AG09319 (cell line): ENCODE results near the gene ZNF714.

ENCODE experiments used
- DNase-seq: peaks from one replicate; pipeline ENCODE4 v3.0.0-alpha.2; 2010; ENCODE audit warnings: low read depth; ENCODE audit errors: extremely low read depth
- TF ChIP-seq, protein P1 (sequence below): IDR thresholded peaks from 2 replicates; pipeline ENCODE4 v1.5.1; 2011; ENCODE audit warnings: low read depth, mild to moderate bottlenecking, inconsistent platforms, low read length, moderate library complexity

ZNF714 gene

DNA sequence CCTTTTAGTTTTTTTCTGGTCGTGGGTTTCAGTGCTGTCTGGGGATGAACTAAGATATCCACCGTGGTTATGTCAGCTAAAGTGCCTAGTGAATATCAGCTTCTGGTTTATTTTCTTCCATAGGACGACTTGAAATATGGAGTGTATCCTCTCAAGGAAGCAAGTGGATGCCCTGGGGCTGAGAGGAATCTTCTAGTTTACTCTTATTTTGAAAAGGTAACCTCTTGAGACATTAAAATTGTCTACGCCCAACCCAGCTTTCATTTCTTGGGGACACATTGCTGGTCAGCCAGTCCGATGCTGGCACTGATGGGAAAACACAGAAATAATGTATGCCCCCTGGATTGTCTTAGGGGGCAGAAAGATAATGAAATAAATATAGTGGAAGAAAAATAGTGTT, 61.4 kb downstream of the ZNF714 start:
- TF ChIP-seq, protein P1, sequence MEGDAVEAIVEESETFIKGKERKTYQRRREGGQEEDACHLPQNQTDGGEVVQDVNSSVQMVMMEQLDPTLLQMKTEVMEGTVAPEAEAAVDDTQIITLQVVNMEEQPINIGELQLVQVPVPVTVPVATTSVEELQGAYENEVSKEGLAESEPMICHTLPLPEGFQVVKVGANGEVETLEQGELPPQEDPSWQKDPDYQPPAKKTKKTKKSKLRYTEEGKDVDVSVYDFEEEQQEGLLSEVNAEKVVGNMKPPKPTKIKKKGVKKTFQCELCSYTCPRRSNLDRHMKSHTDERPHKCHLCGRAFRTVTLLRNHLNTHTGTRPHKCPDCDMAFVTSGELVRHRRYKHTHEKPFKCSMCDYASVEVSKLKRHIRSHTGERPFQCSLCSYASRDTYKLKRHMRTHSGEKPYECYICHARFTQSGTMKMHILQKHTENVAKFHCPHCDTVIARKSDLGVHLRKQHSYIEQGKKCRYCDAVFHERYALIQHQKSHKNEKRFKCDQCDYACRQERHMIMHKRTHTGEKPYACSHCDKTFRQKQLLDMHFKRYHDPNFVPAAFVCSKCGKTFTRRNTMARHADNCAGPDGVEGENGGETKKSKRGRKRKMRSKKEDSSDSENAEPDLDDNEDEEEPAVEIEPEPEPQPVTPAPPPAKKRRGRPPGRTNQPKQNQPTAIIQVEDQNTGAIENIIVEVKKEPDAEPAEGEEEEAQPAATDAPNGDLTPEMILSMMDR, result no peak
- DNase-seq, result no peak

DNA sequence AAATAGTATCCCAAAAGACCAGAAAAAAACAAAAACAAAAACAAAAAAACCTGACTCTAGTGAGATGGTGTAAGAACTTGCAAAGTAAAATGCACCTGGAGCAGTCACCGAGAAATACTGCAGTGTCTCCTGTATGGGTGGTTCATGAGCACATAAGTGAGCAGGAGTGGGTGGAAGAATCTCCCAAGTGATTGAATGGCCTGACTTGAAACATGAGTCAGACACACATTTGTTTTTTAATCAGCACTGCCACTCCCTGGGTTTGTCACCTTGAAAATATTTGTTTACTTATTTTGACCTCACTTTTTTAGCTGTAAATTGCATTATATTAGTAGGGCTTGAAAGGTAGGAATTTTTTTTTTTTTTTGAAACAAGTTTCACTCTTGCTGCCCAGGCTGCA, 61.9 kb downstream of the ZNF714 start:
- no peak for DNase-seq
- TF ChIP-seq, protein P1, result no peak

- no peak for DNase-seq
- TF ChIP-seq, protein P1, result no peak
Measured at GRCh38 chr19:21147540-21147939, 65.5 kb downstream of the ZNF714 start.

DNA sequence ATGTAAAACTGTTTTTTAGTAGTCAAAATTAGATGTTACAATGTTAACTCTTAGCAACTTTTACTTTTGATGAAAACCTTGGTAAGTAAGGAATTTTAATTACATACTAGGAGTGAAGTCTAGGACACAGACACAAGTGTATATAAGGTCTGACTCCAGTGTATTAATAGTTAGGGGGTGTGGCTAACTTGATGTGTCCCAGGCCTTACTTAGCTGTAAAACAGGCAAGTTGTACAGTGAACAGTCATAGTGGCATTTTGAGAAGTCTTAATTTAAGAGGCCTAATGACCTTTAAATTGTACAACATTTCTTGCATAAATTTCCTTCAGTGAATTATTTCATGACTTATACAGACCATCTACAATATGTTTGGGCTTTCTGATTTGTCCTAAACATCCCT, 66.7 kb downstream of the ZNF714 start:
- DNase-seq, result no peak
- TF ChIP-seq, protein P1, result no peak

DNA sequence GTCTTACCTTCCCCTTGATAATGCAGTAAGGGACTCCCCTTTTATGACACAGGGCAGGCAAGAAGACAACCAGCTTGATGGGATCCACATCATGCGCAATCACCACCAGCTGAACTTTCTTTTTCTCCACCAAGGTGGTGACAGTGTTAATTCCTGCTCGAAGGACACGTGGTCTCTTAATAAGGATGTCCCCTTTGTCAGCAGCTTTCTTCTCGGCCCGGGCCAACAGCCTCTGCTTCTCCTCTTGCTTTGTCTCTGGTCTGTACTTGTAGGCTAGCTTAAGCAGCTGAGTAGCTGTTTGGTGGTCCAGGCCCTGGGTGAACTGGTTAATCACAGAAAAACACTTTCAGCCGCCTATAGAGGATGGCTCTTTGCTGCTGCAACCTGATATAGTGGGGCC, 67.9 kb downstream of the ZNF714 start:
- DNase-seq, result no peak
- TF ChIP-seq, protein P1, result no peak

DNA sequence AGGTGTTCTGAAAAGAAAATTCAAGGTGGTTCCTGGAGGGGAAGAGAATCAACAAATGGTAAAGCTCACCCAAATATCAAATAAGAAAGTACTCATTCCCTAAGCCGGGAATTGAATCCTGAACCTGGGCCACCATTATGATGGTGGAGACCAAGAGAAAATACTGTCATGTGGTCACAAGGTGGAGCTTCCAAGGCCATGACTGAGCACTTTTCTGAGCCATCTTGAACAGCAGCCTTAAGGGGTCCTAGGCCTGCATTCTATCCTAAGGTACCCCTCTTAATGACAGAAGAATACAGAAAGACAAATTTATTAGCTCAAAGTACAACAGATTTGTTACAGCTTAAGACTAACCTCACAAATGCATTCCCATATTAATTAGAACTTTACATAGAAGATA, 69.5 kb downstream of the ZNF714 start:
- DNase-seq, result no peak
- TF ChIP-seq, protein P1, result no peak

GRCh38 chr19:21158523-21159135, 76.6 kb downstream of the ZNF714 start:
- TF ChIP-seq, protein P1, result no peak
- DNase-seq, result no peak
